ENCODE data around the gene SHOC2. TPM values are rescaled to one million over a fixed set of nuclear protein-coding genes. Genes with fewer than 3 reads are reported as not detected.

SHOC2 gene
- total and polyA plus RNA-seq, 9 of the 15 experiments (the other 6 are each of a cell fraction or from before 2014, with no cell fraction given) = 9.2 to 17.5 (median 14.9) TPM

- Histone ChIP-seq H3K4me3 (no peak overlapping the region), H3K79me2 (ENCODE audit: control insufficient read depth, insufficient read depth, low read length) (no peaks in the 10 kb centered on the region; the same call in 2 of the 3 replicates), H3K9me3 (replicated peaks; ENCODE audit: control insufficient read depth, insufficient read depth, low read depth, low read length) (no peaks in the 10 kb centered on the region), H3K27me3 (ENCODE audit: control insufficient read depth in 2 of 2, insufficient read depth in 2 of 2, low read length in 2 of 2) (no peaks in the 10 kb centered on the region), H3K27ac (ENCODE audit: extremely low read depth, low read depth, low read length) (no peak overlapping the region), H3K9ac (ENCODE audit: insufficient read depth in 1 of 2, low read depth in 2 of 2, low read length in 2 of 2) (no peak overlapping the region), H4K20me1 (replicated peaks; ENCODE audit: control insufficient read depth, insufficient read depth, low read length) (no peaks in the 10 kb centered on the region), H2AFZ (ENCODE audit: low read depth, low read length) (no peak overlapping the region), H3K36me3 (ENCODE audit: control insufficient read depth, insufficient read depth, low read length) (peaks cover 29% of the 10 kb centered on the region; the same call in 2 of the 3 replicates), H3K9me1 (ENCODE audit: control insufficient read depth, insufficient read depth, low read length) (no peaks in the 10 kb centered on the region), H3K4me2 (ENCODE audit: insufficient read depth, low read length) (no peak overlapping the region), H3K4me1 (replicated peaks in 1 of 2; ENCODE audit: control insufficient read depth in 2 of 2, insufficient read depth in 2 of 2, low read length in 2 of 2) (no peaks in the 10 kb centered on the region)
- ATAC-seq = no peak
- TF ChIP-seq DNMT1 (IDR thresholded peaks at IDR 0.05) (no peak), ZFP30 (CRISPR knock-in tag; IDR thresholded peaks at IDR 0.05; ENCODE audit: borderline replicate concordance) (no peak)
- 100% methylated on average over 1 of the region's 1 CpG for WGBS (ENCODE audit: insufficient coverage, low coverage, missing lambda C conversion rate)
- in situ Hi-C loops (cut with MboI) (no loop called here), intact Hi-C loops (cut with micrococcal nuclease) (no loop called here)
- ChIA-PET CTCF (ENCODE audit: low intra/inter-chr PET ratio) (no interaction called here), POLR2A (no interaction called here)
- DNase-seq (ENCODE audit: extremely low read depth in 1 of 4, low spot score in 3 of 4) = no peak
- BruUV-seq (replicated peaks) = no TSS peak
- FAIRE-seq = no peak
These were observed 84.6 kb downstream of the SHOC2 start for GRCh38 chr10:111004016-111004415.

- H3K27ac ChIP-seq (ENCODE audit: extremely low read depth, low read depth, low read length) = no peak overlapping the region
- intact Hi-C loops (cut with micrococcal nuclease) = no loop called here
- H3K4me3 ChIP-seq = no peak overlapping the region
- no peaks in the 10 kb centered on the region for H3K9me3 ChIP-seq (replicated peaks; ENCODE audit: control insufficient read depth, insufficient read depth, low read depth, low read length)
- H3K36me3 ChIP-seq (ENCODE audit: control insufficient read depth, insufficient read depth, low read length) = peaks cover 31% of the 10 kb centered on the region
- no peak overlapping the region for H2AFZ ChIP-seq (ENCODE audit: low read depth, low read length)
- H3K9ac ChIP-seq (ENCODE audit: insufficient read depth in 1 of 2, low read depth in 2 of 2, low read length in 2 of 2) = no peak overlapping the region
- no peaks in the 10 kb centered on the region for H4K20me1 ChIP-seq (replicated peaks; ENCODE audit: control insufficient read depth, insufficient read depth, low read length)
- FAIRE-seq (no peak), ATAC-seq (no peak), DNase-seq (ENCODE audit: extremely low read depth in 1 of 4, low spot score in 3 of 4) (no peak)
- no peaks in the 10 kb centered on the region; the same call in 2 of the 3 replicates for H3K79me2 ChIP-seq (ENCODE audit: control insufficient read depth, insufficient read depth, low read length)
- no peaks in the 10 kb centered on the region for H3K27me3 ChIP-seq (ENCODE audit: control insufficient read depth in 2 of 2, insufficient read depth in 2 of 2, low read length in 2 of 2)
- POLR2A ChIA-PET = no interaction called here
- TF ChIP-seq ZNF76 (CRISPR knock-in tag; IDR thresholded peaks at IDR 0.05; ENCODE audit: borderline replicate concordance) (no peak), ZFP91 (CRISPR knock-in tag; IDR thresholded peaks at IDR 0.05) (no peak), POLR2G (IDR thresholded peaks at IDR 0.05; ENCODE audit: low read depth, low read length) (no peak), HSF4 (CRISPR knock-in tag; IDR thresholded peaks at IDR 0.05; ENCODE audit: borderline replicate concordance) (no peak), TCFL5 (CRISPR knock-in tag; conservative IDR thresholded peaks at IDR 0.05) (no peak), ZNF175 (CRISPR knock-in tag; IDR thresholded peaks at IDR 0.05; ENCODE audit: low read depth) (no peak), THRAP3 (IDR thresholded peaks at IDR 0.05; ENCODE audit: borderline replicate concordance) (no peak)
- WGBS (ENCODE audit: insufficient coverage, low coverage, missing lambda C conversion rate) = 88% methylated on average over 2 of the region's 2 CpGs
- in situ Hi-C loops (cut with MboI) = no loop called here
- CTCF ChIA-PET (ENCODE audit: low intra/inter-chr PET ratio) = no interaction called here
- no peaks in the 10 kb centered on the region for H3K9me1 ChIP-seq (ENCODE audit: control insufficient read depth, insufficient read depth, low read length)
- H3K4me1 ChIP-seq (replicated peaks in 1 of 2; ENCODE audit: control insufficient read depth in 2 of 2, insufficient read depth in 2 of 2, low read length in 2 of 2) = no peaks in the 10 kb centered on the region
- BruUV-seq (replicated peaks) = no TSS peak
- H3K4me2 ChIP-seq (ENCODE audit: insufficient read depth, low read length) = no peak overlapping the region
These were observed 88.1 kb downstream of the SHOC2 start for GRCh38 chr10:111007486-111007885.

Data from K562 (cell line).